Activated CD4-positive, alpha-beta T cell treated with anti-CD3 and anti-CD28 coated beads, Interleukin-2, Interleukin-6, amounts not matched to agents 100 ng/mL and 50 ng/mL, durations not matched to agents 16 hours and 8 hours (primary cell): ENCODE results near the gene SUCLG2.
A peak's percentile ranks its signal among the peaks of the same experiment; 100 is the strongest.

Experiments used
- DNase-seq: peaks from one replicate; pipeline ENCODE4 v3.0.0-alpha.2; 2020

Gene SUCLG2

DNA sequence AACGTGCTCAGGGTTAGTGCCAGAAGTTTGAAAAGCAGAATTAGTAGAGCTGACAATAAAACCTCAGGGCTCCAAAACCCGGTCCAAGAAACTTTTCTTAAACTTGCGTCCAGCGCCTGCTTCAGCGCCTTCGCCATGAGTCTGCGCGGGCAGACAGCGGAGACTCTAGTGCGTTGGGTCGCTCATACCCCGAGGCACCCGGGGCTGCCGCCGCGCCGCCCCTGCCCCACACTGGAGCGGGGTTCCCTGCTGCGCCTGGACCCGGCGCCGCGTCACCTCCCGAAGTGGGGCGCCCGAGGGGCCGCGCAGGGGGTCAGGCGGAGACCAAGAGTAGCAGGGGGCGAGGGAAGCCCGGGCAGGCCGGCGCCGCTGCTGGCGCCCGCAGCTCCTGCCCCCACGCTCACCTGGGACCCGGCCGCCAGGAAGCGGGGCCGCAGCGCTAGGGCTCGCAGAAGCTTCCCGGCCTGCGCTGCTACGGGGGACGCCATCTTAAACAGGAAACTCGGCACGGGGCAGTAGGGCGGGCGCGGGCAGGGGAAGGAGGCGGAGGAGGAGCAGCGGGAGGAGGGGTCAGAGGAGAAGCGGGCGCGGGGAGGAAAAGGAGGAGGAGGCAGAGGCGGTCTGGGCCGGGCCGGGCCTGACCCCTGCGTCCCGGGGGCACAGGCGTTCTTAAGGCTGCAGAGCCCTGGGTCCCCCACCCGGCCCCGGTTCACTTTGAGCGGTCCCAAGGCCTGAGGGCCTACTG lies at the start of gene SUCLG2:
SUCLG2 (minus strand) TSS at position 514 of the 745 bp plus-strand sequence; CDS start at position 488, 26 bp downstream.
- DNase-seq = peak; percentile 91

DNA sequence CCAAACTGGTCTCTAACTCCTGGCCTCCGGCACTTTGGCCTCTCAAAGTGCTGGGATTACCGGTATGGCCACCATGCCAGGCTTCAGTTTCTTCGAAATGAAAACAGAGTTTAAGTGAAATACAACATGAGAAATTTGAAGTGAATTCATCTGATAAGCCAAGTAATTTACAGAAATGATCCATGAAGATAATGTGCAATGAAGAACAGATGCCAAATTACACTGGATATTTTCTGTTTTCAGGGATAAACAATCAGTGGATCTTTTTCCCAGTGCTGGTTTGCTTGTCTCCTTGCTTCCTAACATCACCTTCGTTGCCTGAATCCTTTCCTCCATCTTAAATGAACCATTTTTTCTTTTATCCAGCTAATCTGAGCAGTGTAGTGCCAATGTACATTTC lies 46.2 kb upstream of the SUCLG2 start:
- DNase-seq = no peak

GRCh38 chr3:67699882-67700281 lies 45.5 kb upstream of the SUCLG2 start:
- DNase-seq = no peak

- DNase-seq = no peak
Measured at GRCh38 chr3:67692621-67693020, 38.2 kb upstream of the SUCLG2 start.

GRCh38 chr3:67691926-67692325 lies 37.5 kb upstream of the SUCLG2 start:
- no peak for DNase-seq

- DNase-seq = no peak
Measured at GRCh38 chr3:67691207-67691606, 36.8 kb upstream of the SUCLG2 start.

DNA sequence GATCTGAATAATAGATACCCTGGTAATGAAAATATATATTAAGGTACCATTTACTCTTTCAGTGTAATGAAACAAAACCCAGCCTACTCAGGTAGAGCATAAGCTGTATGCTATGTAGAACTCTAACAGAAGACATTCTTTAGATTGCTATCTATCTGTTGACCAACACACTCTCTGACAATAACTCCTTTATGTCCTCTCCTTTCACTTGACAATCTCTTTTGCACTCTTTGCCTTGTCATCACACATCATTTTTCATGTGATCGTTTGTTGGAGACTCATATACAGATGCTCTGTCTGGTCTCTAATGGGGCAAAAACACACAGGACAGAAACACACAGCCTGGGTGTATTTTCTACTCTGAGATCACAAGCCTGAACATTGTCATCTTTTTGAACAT lies 35.4 kb upstream of the SUCLG2 start:
- DNase-seq = no peak

DNA sequence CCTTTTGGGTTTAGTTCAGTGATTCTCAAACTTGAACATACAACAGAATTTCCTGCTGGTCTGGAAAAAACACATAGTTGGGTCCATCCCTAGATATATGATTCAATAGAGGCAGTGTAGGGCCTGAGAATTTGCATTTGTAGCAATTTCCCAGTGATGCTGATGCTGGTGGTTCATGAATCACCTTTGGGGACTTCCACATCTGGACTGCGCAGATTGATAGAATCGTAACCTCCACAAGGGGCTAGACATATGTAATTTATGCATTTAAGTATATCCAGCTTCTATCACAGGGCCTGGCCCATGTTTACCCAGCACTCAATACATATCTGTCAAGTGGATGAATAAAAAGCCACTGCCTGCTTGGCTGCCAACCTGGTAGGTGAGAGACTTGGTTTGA lies 33.8 kb upstream of the SUCLG2 start:
- no peak for DNase-seq

DNA sequence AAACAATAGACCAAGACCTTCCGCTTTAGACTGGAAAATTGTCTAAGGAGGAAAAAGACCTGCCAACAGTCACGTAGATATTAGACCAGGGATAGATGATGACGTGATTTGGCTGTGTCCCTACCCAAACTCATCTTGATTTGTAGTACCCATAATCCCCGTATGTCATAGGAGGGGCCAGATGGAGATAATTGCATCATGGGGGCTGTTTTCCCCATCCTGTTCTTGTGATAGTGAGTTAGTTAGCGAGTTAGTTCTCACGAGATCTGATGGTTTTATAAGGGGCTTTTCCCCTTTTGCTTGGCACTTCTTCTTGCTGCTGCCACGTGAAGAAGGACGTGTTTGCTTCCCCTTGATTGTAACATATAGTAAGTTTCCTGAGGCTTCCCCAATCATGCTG lies 31.7 kb upstream of the SUCLG2 start:
- DNase-seq = no peak

GRCh38 chr3:67685499-67685898 lies 31.1 kb upstream of the SUCLG2 start:
- peak; percentile 5 for DNase-seq

DNA sequence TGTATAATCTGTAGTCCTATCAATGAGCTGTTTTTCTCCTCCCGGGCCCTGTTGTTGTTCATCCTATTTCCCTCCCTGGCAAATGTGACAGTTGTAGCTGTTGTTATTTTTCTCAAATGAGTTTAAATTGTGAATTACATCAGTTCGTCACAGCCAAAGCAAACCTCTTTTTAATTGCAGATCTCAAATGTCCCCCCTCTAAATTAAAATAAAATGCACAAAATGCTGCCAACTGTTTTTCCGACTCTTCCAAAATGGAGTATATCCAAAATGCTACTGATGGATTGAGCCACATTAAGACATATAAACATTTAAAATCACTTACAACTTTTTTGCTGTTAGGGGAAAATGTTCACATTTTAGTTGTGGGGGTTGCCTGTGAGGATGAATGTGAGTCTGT lies 29.8 kb upstream of the SUCLG2 start:
- no peak for DNase-seq

GRCh38 chr3:67683522-67683921 lies 29.1 kb upstream of the SUCLG2 start:
- no peak for DNase-seq

GRCh38 chr3:67678665-67679064 lies 24.3 kb upstream of the SUCLG2 start:
- no peak for DNase-seq

GRCh38 chr3:67674055-67674454 lies 19.6 kb upstream of the SUCLG2 start:
- DNase-seq = no peak

DNA sequence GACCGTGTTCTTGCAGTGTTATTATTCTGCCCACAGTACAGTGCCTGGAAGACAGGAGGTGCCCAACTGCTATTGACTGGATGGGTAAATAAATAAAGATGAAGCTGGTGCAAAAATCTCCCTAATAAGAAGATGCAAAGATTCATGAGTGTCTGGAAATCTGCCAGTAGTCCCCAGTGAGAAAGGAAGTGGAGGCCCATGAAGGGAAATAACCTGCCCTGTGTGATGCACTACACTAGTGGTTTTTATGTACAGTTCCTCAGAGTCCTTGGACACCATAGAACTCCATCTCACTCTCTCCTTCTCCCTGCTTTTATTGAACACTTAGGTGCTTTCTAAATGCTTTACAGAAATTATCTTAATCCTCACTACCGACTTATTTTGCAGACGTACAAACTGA lies 8.3 kb upstream of the SUCLG2 start:
- no peak for DNase-seq

DNA sequence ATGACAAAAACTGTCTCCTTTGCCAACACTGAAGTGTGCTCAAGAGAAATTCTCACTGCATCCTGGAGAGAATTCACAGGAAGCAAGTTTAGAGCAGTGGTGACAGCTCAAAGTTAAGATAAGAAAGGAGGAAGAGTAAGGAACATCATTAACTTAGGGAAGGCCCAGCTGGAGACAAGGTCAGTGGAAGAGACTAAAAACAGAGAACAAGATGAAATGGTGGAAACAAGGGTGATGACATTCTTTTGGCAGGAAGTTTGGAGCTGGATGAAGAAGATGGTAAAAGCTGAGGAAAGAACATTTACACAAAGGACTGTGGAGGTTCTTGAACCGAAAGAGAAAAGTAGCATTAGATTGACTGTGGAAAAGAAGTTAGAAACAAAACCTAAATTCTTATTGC lies 6.7 kb upstream of the SUCLG2 start:
- no peak for DNase-seq

GRCh38 chr3:67657192-67657591 lies 2.8 kb upstream of the SUCLG2 start:
- DNase-seq = no peak

DNA sequence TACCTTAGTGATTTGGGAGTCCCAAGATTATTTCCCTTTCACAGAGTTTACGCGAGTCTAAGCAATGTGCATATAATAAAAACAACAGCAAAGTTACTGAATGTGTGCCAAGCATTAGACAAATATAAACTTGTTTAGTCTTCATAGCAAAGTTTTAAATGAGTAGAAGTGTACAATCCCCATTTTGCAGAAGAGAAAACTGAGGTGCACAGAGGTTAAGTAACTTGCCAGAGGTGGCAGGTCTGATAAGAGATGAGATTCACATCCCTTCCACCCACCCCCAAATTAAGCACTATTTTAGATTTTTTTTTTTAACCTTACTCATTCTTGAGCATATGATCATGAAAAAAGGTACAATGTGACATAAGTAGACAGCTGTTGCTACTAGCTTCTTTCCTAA lies 2.2 kb upstream of the SUCLG2 start:
- no peak for DNase-seq

GRCh38 chr3:67655364-67656121 lies 1.1 kb upstream of the SUCLG2 start:
- DNase-seq = peak; percentile 92

DNA sequence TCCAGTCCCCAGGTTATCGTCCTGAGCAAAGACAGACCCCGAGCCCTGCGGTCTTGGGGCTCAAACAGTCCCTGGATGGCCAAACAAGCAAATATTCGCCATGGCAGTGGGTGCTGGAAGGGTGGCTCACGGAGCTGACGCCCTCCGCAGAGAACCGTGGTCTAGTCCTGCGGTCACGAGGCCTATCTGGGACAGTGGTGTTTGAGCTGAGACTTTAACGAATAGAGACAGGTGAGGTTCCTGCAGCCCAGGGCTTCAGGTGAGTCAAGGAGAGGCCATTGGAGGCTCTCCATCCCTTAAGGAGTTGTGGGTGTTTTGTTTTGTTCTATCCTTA lies 399 bp upstream of the SUCLG2 start:
- no peak for DNase-seq

GRCh38 chr3:67653425-67654098 lies 850 bp downstream of the SUCLG2 start:
- DNase-seq = peak; percentile 41

GRCh38 chr3:67650084-67650483 lies 4.3 kb downstream of the SUCLG2 start:
- no peak for DNase-seq

GRCh38 chr3:67649681-67650080 lies 4.7 kb downstream of the SUCLG2 start:
- DNase-seq = no peak

DNA sequence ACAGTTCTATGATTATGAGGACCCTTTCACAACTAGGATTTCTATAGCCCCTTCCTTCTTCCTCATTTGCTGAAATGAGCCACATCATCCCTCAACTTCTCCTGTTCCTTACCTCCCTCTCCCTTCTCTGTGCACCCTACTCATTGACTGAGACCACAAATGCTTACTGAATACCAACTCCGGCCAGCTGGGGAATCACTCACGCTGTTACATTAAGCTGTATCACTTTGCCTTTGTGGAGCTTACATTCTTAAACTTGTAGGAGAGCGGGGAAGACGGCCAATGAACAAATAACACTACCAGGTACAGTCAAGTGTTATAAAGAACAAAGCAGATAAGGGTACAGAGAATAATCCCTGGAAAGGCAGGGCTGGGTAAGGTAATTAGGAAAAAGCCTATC lies 5.7 kb downstream of the SUCLG2 start:
- no peak for DNase-seq
